HFFc6 (cell line): ENCODE data around the gene BAG1. TPM values are rescaled to one million over a fixed set of nuclear protein-coding genes. Genes with fewer than 3 reads are reported as not detected.
A peak's percentile ranks its signal among the peaks of the same experiment; 100 is the strongest.

Source experiments
- DNase-seq: peaks from one replicate; pipeline ENCODE4 v3.0.0-alpha.2; 2018
- H3K27ac Mint-ChIP-seq: 2 replicates; pipeline ENCODE4 v1.8.0; 2020; ENCODE audit warnings: mild to moderate bottlenecking, mixed read lengths
- H3K27me3 Mint-ChIP-seq: 2 replicates; pipeline ENCODE4 v1.8.0; 2021; ENCODE audit warnings: mild to moderate bottlenecking, moderate library complexity, mixed read lengths; ENCODE audit not compliant: insufficient read depth
- H3K36me3 Mint-ChIP-seq: 2 replicates; pipeline ENCODE4 v1.8.0; 2021; ENCODE audit warnings: low read depth, mixed read lengths
- H3K4me1 Mint-ChIP-seq: 2 replicates; pipeline ENCODE4 v1.8.0; 2020; ENCODE audit warnings: low read depth, mixed read lengths
- H3K4me3 Mint-ChIP-seq: 2 replicates; pipeline ENCODE4 v1.8.0; 2020; ENCODE audit warnings: mild to moderate bottlenecking, moderate library complexity, mixed read lengths
- H3K9me3 Mint-ChIP-seq: 2 replicates; pipeline ENCODE4 v1.8.0; 2020; ENCODE audit warnings: mild to moderate bottlenecking, mixed read lengths
- CTCF ChIP-seq: fragments of 200-600 bp; sonication (generic); IDR thresholded peaks from 2 replicates; pipeline ENCODE4 v1.5.0; 2021; ENCODE audit warnings: antibody characterized with exemption, mild to moderate bottlenecking
- long read RNA-seq: library from polyadenylated mRNA; unstranded; transcript quantifications from one replicate; pipeline ENCODE4 v2.0.0, GENCODE V29; 2019
- total RNA-seq, 6 experiments: library from RNA; stranded (reverse); fragmentation: NEBNext Ultra II Directional; extraction: Animal tissue kit (Norgen Biotek cat#: 25700); gene quantifications; 2 replicates in 1 of 6; 3 replicates in 5 of 6; pipeline ENCODE4 v1.2.3, GENCODE V29; 2021

The BAG1 gene
- 10 to 100 TPM; 22.5 to 31.3 (median 27.6) TPM for total RNA-seq
- long read RNA-seq, transcript BAG1-210 (7 exons, 3,786 nt): major isoform, 17 of 18 reads
- long read RNA-seq, partial matches to known transcripts: 0 of 18 reads
- long read RNA-seq, other reads (novel, unspliced or antisense): 1 of 18 reads

GRCh38 chr9:33264473-33265177, at the start of gene BAG1, which contains the start of gene CHMP5:
BAG1 (minus strand) TSS chr9:33264708.
CHMP5 (plus strand) TSS chr9:33265049; CDS start chr9:33265079, 30 bp downstream.
- Mint-ChIP-seq H3K4me3 (peak within 1 kb of the TSS; percentile 99), H3K36me3 (peaks cover 33% of the 10 kb centered on the region), H3K27me3 (no peaks in the 10 kb centered on the region; the same call in none of the 2 replicates), H3K27ac (peak within 1 kb of the TSS; percentile 89), H3K9me3 (no peaks in the 10 kb centered on the region), H3K4me1 (peaks cover 24% of the 10 kb centered on the region)
- DNase-seq: peak; percentile 99
- TF ChIP-seq CTCF: peak; percentile 64; the same call in 1 of the 2 replicates

GRCh38 chr9:33311953-33312352, 47.4 kb upstream of the BAG1 start:
- Mint-ChIP-seq H3K27ac (peak overlapping the region; percentile 61), H3K36me3 (peaks cover 43% of the 10 kb centered on the region), H3K9me3 (no peaks in the 10 kb centered on the region), H3K27me3 (no peaks in the 10 kb centered on the region), H3K4me1 (peaks cover 11% of the 10 kb centered on the region), H3K4me3 (no peak overlapping the region)
- DNase-seq: peak; percentile 26
- no peak for TF ChIP-seq CTCF

- Mint-ChIP-seq H3K9me3 (no peaks in the 10 kb centered on the region), H3K4me3 (no peak overlapping the region), H3K4me1 (peaks cover 11% of the 10 kb centered on the region), H3K36me3 (peaks cover 32% of the 10 kb centered on the region), H3K27me3 (no peaks in the 10 kb centered on the region; the same call in 1 of the 2 replicates), H3K27ac (peak overlapping the region; percentile 49)
- no peak for TF ChIP-seq CTCF
- no peak for DNase-seq
Measured at GRCh38 chr9:33310748-33311147, 46.2 kb upstream of the BAG1 start.

GRCh38 chr9:33309903-33310302, 45.4 kb upstream of the BAG1 start:
- no peak for DNase-seq
- no peak for TF ChIP-seq CTCF
- H3K27ac Mint-ChIP-seq: no peak overlapping the region
- peaks cover 26% of the 10 kb centered on the region for H3K36me3 Mint-ChIP-seq
- peaks cover 11% of the 10 kb centered on the region for H3K4me1 Mint-ChIP-seq
- no peaks in the 10 kb centered on the region for H3K9me3 Mint-ChIP-seq
- no peaks in the 10 kb centered on the region; the same call in 1 of the 2 replicates for H3K27me3 Mint-ChIP-seq
- H3K4me3 Mint-ChIP-seq: no peak overlapping the region

- no peak overlapping the region for H3K27ac Mint-ChIP-seq
- no peaks in the 10 kb centered on the region; the same call in none of the 2 replicates for H3K27me3 Mint-ChIP-seq
- no peaks in the 10 kb centered on the region for H3K9me3 Mint-ChIP-seq
- no peak for TF ChIP-seq CTCF
- H3K4me3 Mint-ChIP-seq: no peak overlapping the region
- H3K36me3 Mint-ChIP-seq: peaks cover 17% of the 10 kb centered on the region
- no peak for DNase-seq
- peaks cover 10% of the 10 kb centered on the region for H3K4me1 Mint-ChIP-seq
Measured at GRCh38 chr9:33307067-33307466, 42.6 kb upstream of the BAG1 start.
